GM12878 (cell line): ENCODE data around the gene GJB1. TPM values are rescaled to one million over a fixed set of nuclear protein-coding genes. Genes with fewer than 3 reads are reported as not detected.
A peak's percentile ranks its signal among the peaks of the same experiment; 100 is the strongest.

Experiments
- BHLHE40 ChIP-seq, 2 experiments: fragments of 450-650 bp in 1 of 2; IDR thresholded peaks; 2 replicates each; pipeline ENCODE4 v1.6.1; 2011 to 2017; ENCODE audit warnings: low read depth in 2 of 2, borderline replicate concordance in 1 of 2, improper control_type of control experiment in 1 of 2, low read length in 1 of 2, mild to moderate bottlenecking in 1 of 2
- FOS ChIP-seq: IDR thresholded peaks from 3 replicates; pipeline ENCODE4 v1.6.1; 2011; ENCODE audit warnings: borderline replicate concordance; ENCODE audit not compliant: insufficient read length; ENCODE audit errors: extremely low read depth
- NR2F1 ChIP-seq: fragments of 450-650 bp; conservative IDR thresholded peaks from 2 replicates; pipeline ENCODE4 v1.6.1; 2017; ENCODE audit warnings: mild to moderate bottlenecking
- RCOR1 ChIP-seq: conservative IDR thresholded peaks from 2 replicates; pipeline ENCODE4 v1.6.1; 2012; ENCODE audit warnings: low read depth, low read length, improper control_type of control experiment
- RUNX3 ChIP-seq: IDR thresholded peaks from 2 replicates; pipeline ENCODE4 v1.6.1; 2012; ENCODE audit warnings: low read length, inconsistent platforms
- TCF7 ChIP-seq: IDR thresholded peaks from 2 replicates; pipeline ENCODE4 v1.6.1; 2014; ENCODE audit warnings: antibody characterized with exemption, borderline replicate concordance
- ZBTB4 ChIP-seq: fragments of 450-650 bp; formaldehyde crosslinking; IDR thresholded peaks from 2 replicates; pipeline ENCODE4 v1.4.0; 2022; ENCODE audit warnings: mild to moderate bottlenecking, moderate library complexity
- polyA plus RNA-seq, 11 experiments: library from polyadenylated mRNA; depleted of rRNA in 4 of 11; unstranded in 6 of 11; stranded (reverse) in 5 of 11; fragments of >200 nt; fragmentation: Nextera tagmentation in 4 of 11; fragmentation: Illumina TruSeq in 1 of 11; extraction: Ambion mirVana in 4 of 11; extraction: Trizol in 1 of 11; gene quantifications; 1 replicate in 1 of 11; 2 replicates in 10 of 11; pipeline versions ENCODE4 v1.2.1 to v1.2.3, GENCODE V29; 2011 to 2016; ENCODE audit warnings: inconsistent platforms in 2 of 11, missing spikeins in 2 of 11, low read depth in 1 of 11
- total RNA-seq, 4 experiments: library from RNA; depleted of rRNA in 3 of 4; stranded (reverse); fragments of >200 nt in 3 of 4; fragmentation: Illumina TruSeq in 1 of 4; extraction: Trizol in 1 of 4; gene quantifications; 2 replicates each; pipeline versions ENCODE4 v1.2.1 to v1.2.3, GENCODE V29; 2013 to 2021

The GJB1 gene
- total and polyA plus RNA-seq, 10 of the 15 experiments (the other 5 are each of a cell fraction or from before 2014, with no cell fraction given), result not detected

GRCh38 chrX:71253253-71254091 is 30.4 kb downstream of the GJB1 start (continued):
- TF ChIP-seq RUNX3 (0 out of 2 replicates have a peak, but pooled peaks have one; percentile 29), NR2F1 (0 out of 2 replicates have a peak, but pooled peaks have one; percentile 28), TCF7 (no peak), RCOR1 (no peak), FOS (no peak), BHLHE40 (IDR thresholded peaks at IDR 0.05; ENCODE audit: borderline replicate concordance in 1 of 2, low read depth in 2 of 2, low read length in 1 of 2) (no peak), ZBTB4 (CRISPR knock-in tag) (no peak)
